Stimulated activated CD8-positive, alpha-beta memory T cell treated with anti-CD3 and anti-CD28 coated beads, Interleukin-15, amount 100 ng/mL, for 1 hour (primary cell): ENCODE data around the gene CAPN2.
A peak's percentile ranks its signal among the peaks of the same experiment; 100 is the strongest.
"Not testable (repeated sequence)": the region's sequence is repeated elsewhere in the genome, so short reads cannot be mapped to it uniquely, and the experiment has no call there.

ENCODE experiments used
- DNase-seq: peaks from one replicate; pipeline ENCODE4 v3.0.0-alpha.2; 2020; ENCODE audit warnings: low read depth

The CAPN2 gene

GRCh38 chr1:223717123-223717522 lies 4.8 kb downstream of the CAPN2 start:
- no peak for DNase-seq

- no peak for DNase-seq
These were observed 5.5 kb downstream of the CAPN2 start for GRCh38 chr1:223717695-223718363.

GRCh38 chr1:223718850-223719249 lies 6.5 kb downstream of the CAPN2 start:
- no peak for DNase-seq

DNA sequence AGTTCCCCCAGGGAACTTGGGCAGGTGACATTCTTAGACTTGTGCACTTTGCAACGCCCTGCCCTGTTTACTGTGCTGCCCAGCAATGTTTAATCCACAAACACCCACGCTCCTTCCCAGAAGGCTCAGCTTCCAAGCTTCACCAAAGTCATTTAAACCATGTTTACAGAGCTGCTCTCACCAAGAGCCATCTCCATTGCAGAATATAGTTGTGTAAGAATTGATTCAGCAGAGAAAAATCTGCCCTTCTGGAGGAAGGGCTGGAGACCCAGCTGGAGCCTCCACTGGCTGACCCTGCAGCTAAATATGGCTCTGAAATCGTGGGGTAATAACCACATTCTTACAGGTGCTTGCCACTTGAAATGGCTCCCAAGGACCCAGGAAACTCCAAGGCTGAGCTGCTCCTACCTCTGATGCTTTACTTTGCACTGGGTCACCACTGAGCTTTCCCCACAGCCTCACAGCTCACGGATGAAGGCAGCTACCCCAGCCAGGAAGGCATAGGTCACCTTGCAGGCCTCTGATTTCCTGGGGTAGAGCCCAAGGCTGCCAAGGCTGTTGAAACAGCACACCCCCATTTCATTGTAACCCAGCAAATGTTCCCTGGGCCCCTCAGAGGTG lies 8.7 kb downstream of the CAPN2 start:
- no peak for DNase-seq

DNA sequence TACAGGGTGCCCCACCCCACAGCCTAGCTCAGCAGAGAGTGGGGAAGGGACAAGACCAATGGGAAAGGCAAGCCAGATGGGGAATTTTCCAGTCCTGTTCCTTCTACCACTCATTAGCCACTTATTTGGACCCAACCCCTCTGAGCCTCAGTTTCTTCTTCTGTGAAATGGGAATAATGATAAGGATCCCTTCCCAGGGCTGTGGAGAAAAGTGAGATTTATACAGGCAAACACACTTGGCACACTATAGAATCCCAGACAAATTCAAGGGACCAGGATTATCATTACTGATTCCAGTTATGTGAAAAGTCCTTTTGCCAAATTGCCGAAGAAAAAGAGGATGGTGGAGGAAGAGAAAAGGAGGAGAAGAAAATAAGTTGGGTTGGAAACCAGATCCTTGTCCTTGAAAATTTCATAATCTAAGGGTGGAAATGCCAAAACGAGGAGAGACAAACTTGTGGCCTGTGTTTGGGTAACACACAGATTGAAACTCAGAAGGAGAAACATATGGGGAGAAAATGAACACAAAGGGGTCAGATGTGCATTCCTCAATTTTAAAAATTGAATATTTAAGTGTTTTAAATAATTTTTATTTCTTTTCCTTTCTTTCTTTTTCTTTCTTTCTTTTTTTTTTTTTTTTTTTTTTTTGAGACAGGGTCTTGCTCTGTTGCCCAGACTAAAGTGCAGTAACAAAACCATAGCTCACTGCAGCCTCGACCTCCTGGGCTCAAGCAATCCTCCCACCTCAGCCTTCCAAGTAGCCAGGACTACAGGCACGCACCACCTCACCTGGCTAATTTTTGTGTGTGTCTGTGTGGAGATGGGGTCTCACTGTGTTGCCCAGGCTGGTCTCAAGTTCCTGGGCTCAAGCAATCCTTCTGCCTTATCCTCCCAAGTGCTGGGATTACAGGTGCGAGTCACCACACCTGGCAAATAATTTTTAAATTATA lies 9.6 kb downstream of the CAPN2 start:
- no peak for DNase-seq

- no peak for DNase-seq
These were observed 11.1 kb downstream of the CAPN2 start for GRCh38 chr1:223723351-223723904.

DNA sequence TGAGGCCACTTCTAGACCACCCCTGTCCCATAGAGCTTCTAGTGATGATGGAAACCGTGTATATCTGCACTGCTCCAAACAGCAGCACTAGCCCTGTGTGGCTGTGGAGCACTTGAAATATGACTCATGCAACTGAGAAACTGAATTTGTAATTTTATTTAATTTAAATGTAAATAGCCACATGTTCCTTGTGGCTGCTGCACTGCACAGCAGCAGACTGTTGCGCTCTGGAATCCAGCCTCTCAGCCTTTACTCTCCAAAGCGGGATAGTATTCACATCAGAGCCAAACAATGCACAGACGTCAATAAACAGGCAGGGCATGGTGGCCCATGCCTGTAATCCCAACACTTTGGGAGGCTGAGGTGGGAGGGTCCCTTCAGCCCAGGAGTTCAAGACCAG lies 12.0 kb downstream of the CAPN2 start:
- no peak for DNase-seq

- DNase-seq: no peak
These were observed 13.2 kb downstream of the CAPN2 start for GRCh38 chr1:223725578-223725977.

DNA sequence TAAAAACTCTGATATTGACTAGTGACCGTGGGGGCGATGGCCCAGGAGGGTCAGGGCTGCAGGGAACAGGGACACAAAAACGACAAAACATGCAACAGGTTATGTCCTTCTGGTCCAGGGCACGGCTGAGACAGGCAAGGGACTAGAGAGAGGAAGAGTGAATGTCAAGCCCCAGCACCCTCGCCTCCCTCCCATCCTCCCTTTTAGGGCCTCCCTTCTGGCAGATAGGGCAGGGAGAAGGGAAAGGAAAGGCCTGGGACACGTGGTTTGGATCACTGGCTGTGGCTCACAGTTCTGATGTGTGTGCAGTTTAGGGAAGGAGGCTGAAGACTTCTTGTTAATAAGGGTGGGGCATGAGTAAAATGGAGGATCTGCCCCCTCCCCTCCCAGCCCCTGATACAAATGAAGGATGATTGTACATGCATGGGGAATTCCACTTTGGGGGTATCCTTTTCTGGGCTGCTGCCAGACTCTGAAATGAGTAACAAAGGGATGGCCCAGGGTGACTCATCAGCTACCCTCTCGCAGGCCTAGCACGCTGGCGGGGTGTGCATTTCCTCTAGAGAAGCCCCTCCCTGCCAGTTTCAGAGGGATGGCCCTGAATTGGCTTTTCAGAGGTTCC lies 14.2 kb downstream of the CAPN2 start:
- DNase-seq: peak; percentile 83

- no peak for DNase-seq
These were observed 15.2 kb downstream of the CAPN2 start for GRCh38 chr1:223727541-223727940.

DNA sequence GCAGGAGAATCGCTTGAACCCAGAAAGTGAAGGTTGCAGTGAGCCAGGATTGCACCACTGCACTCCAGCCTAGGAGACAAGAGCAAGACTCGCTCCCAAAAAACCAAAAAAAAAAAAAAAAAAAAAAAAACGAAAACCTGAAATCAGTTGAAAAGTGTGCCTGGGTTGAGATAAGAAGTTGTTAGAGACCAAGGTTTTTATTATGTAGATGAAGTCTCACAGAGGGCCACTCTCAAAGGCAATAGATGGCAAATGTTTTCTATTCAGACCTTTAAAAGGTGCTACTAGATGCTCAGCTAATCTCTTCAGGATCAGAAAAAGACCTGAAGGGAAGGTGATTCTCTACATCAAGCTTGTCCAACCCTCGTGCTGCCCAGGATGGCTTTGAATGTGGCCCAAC lies 17.6 kb downstream of the CAPN2 start:
- no peak for DNase-seq

DNA sequence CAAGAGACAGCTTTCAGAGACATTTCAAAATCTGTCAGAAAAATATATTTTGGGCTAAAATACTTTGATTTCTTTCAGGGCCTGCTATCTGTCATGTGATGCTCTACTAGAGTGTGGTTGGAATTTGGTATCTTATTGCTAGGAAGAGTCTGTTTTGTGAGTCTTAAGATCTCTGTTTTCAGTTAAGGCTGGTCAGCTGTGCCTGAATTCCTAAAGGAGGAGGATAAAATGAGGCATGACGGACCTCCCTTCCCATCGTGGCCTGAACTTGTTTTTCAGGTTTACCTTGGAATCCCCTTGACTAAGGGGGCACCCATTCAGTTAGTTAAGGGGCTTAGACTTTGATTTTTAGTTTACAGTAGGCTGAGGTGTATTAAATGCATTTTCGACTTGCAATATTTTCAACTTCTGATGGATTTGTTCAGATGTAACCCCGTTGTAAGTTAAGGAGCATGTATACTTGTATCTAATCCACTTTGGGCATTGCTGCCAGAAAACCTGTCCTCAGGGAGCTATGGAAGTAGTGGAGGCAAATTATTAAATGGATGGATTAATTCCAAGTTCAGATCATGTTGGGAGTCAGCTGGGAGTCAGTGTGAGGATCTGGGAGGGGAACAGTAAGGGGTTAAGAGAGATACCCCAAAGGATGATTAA lies 18.3 kb downstream of the CAPN2 start:
- DNase-seq: no peak

DNA sequence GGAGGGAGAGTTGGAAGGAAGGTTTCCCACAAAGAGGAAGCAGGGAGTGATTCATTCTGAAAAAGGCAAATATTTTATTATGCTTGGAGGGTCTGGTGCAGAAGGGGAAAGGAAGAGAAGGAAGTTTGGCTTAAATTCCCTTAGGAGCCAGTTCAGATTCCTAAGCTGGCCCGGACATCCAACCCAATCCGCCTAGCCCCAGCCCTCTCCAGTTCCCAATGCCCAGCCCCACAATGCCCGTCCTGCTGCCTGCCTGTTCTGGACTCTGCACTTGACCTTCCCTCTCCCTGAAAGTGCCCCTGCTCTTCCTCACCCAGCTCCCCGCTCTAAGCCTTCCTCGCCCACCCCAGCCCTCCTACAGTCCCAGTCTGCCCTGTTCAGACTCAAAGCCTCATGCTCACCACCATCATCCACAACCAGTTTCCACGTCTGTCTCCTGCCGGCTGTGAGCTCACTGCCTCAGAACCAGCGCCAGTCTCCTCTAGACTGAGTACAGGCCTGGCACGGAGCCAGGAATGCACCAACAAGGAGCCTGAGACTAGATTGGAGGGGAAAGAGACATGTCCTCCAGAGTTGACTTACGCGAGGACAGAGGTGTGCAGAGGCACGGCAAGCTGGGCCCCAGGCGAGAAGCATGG lies 18.9 kb downstream of the CAPN2 start:
- no peak for DNase-seq

GRCh38 chr1:223732993-223733798 lies 20.9 kb downstream of the CAPN2 start:
- DNase-seq: no peak

DNA sequence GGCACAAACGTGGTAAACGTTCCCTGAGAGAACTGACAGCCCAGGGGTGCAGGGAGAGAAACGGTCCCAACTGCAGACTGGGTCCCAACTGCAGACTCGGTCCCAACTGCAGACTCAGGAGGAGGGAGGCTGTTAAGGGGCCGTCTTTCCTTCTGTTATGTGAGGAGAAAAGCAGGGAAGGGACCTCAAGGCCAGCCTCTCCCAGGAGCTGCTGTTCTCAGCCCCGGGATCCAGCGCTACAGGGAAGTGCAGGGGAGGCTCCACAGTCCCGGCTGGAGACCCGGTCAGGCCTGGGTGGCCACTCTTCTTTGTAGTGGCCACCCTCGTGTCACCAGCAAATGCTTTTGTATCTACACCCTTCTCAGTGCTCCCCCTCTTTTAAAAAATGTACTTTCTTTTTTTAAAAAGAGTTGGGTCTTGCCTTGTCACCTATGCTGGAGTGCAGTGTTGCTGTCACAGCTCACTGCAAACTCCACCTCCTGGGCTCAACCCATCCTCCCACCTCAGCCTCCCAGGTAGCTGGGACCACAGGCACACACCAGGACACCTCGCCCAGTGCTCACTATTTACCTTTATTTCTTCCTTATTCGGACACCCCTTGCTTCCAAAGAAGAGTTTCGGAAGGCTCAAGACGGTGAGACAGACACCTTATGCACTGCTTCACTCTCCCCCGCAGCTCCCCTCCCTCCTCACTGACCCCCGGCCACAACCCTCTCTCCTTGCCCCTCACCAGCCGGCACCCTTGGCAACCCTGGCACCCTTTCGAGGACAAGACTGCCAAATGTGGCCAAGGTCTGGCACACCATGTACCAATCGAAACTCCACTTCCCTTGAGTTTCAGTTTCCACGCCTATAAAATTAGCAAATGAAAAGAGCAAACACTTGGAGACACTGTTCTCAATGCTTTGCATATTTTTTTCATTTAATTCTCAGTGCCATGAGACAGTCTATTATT lies 21.8 kb downstream of the CAPN2 start:
- no peak for DNase-seq

DNA sequence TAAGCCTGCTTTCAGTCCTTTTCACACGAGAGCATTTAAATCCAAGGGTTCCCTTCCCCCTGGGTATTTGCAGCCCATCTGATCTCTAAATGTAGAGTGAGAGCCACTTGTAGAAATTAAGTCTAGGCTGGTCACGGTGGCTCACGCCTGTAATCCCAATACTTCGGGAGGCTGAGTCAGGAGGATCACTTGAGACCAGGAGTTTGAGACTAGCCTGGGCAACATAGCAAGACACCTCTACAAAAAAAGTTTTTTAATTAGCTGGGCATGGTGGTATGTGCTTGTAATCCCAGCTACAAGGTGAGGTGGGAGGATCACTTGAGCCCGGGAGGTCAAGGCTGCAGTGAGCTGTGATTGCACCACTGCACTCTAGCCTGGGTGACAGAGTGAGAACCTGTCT lies 24.3 kb downstream of the CAPN2 start:
- not testable (repeated sequence) for DNase-seq

DNA sequence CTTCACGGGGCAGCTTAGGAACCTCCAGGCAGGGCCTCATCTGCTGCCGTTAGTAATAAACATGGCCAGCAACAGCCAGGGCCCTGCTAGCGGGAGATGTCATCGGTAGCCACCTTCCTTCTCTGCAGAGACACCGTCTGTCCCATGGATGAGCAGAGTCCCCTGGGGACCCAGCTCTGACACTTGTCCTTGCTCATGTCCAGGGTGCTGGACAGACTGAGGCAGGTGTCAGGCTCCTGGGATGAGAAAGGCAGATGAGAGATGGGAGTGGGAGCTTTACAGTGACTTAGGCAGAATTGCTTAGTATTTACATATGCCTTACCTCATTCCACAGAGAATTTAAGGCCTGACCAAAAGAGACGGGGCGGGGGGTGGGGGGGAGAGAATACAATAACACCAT lies 25.0 kb downstream of the CAPN2 start:
- DNase-seq: no peak

DNA sequence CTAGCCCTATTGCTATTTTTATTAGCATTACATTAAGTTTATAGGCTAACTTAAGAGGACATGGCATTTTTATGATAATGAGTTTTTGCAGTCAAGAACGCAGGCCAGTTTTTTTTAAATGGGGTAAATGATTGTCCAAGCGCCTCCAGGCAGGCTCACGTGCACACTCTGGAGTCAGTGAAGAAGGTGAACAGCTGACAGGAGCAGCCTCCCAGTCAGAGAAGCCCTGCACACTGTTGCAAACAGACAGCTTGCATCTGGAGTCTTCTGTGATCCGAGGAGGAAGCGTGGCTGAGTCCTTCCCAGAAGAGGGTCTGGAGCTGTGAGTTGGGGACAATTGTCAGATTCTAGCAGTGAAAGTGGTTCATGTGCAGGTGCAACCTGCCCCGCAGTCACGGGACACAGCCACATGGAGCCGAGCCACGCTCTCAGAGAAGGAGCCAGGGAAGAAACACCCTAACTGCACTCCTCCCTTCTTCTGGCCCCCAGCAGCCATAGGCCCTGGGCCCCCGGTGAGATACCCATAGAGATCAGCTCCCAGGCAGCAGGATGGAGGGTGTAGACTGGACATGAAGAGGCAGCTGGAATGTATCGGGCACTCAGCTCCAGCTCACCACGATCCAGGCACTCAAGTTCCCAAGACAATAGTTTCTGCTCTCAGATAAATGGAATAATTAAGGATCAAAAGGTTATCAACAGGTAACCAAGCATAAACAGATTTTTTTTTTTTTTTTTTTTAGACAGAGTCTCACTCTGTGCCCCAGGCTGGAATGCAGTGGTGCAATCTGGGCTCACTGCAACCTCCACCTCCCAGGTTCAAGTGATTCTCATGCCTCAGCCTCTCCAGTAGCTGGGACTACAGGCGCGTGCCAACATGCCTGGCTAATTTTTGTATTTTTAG lies 26.4 kb downstream of the CAPN2 start:
- no peak for DNase-seq
